Ureter (tissue), 1 donor: ENCODE results near the gene OR10A6. TPM values are rescaled to one million over a fixed set of nuclear protein-coding genes. Genes with fewer than 3 reads are reported as not detected.

Source experiments
- DNase-seq: peaks from one replicate; pipeline ENCODE4 v3.0.0-alpha.2; 2020; ENCODE audit warnings: low spot score
- total RNA-seq: library from RNA; stranded (reverse); gene quantifications from one replicate; pipeline ENCODE4 v1.2.4, GENCODE V29; 2023
- donor health status: DM: yes; HTN: yes; CAD: no.

Gene OR10A6
- total RNA-seq, 1 donor from 2014 or later, result not detected

DNA sequence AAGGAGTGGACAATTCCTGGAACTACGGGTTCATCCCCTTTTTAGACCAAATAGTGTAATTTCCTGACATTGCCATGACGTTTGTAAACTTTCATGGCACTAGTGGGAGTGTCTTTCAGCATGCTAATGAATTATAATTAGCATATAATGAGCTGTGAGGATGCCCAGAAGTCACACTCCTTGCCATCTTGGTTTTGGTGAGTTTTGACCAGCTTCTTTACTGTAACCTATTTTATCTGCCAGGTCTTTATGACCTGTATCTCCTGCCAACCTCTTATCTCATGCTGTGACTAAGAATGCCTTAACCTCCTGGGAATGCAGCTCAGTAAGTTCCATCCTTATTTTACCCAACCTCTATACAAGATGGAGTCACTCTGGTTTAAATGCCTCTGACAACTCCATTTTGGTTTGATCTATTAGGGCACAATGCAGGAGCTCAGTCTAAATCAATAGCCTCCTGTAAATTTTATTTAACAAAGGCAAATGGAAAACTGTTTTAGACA, 20.7 kb downstream of the OR10A6 start:
- DNase-seq, result no peak

- no peak for DNase-seq
These were observed 21.3 kb downstream of the OR10A6 start for GRCh38 chr11:7909585-7910285.

GRCh38 chr11:7907121-7907520, 23.9 kb downstream of the OR10A6 start:
- no peak for DNase-seq

GRCh38 chr11:7906481-7906880, 24.6 kb downstream of the OR10A6 start:
- DNase-seq, result no peak

GRCh38 chr11:7905961-7906429, 25.1 kb downstream of the OR10A6 start:
- peak; percentile 55 for DNase-seq

GRCh38 chr11:7905549-7905948, 25.5 kb downstream of the OR10A6 start:
- DNase-seq, result no peak

GRCh38 chr11:7904917-7905316, 26.2 kb downstream of the OR10A6 start:
- DNase-seq, result no peak

- no peak for DNase-seq
These were observed 27.1 kb downstream of the OR10A6 start for GRCh38 chr11:7903940-7904339.

GRCh38 chr11:7901319-7901854, 29.7 kb downstream of the OR10A6 start:
- DNase-seq, result no peak

- DNase-seq, result no peak
These were observed 30.4 kb downstream of the OR10A6 start for GRCh38 chr11:7900686-7901085.

GRCh38 chr11:7899418-7899817, 31.6 kb downstream of the OR10A6 start:
- no peak for DNase-seq

DNA sequence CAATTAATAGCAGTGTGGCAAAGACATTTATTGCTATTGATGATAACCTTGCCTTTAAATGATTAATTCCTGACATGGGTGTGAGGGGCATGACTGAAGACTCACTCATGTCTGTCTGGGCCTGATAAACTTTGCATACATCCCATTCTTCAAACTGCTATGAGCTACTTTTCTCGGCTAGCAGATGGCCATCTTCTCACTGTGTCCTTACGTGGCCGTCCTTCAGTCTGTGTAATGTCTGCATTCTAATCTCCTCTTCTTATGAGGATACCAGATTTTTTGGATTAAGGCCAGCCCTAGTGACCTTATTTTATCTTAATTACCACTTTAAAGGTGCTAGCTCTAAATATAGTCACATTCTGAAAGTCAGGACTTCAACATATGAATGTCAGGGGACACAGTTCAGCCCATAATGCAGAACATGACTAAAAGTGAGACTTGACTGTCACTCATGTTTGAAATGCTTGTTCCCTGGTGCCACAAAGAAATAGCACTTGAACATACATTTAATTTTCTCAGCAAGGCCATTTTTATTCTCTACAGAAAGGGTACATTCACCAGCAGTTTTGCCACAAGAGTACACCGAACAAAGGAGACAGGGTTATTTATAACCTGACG, 32.3 kb downstream of the OR10A6 start:
- no peak for DNase-seq

DNA sequence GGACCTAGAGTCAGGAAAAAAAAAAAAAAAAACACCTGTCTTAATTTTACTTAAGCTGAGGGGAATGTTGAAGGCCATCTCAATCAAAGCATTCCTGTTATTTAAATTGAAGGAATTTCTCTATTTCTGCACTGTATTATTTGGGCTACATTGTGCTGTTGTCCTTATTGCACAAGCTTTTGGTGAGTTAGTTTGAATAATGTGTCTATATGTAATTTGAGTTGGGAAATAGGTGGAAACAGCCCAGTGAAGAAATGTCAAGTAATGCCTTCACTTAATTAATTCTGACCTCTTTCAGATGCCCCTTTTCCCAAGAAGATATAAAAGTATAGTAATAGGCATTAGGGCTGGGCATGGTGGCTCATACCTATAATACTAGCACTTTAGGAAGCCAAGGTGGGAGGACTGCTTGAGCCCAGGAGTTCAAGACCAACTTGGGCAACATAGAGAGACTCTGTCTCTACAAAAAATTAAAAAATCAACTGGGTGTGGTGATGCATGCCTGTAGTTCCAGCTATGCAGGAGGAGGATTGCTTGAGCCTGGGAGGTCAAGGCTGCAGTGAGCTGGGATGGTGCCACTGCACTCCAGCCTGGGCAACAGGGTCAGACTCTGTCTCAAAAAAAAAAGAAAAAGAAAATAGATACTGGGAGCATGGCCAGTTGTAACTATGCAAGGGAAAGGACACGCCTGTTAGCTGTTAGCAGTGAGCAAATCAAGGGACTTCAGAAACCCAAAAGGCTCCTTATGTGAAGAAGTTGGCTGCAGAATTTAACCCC, 34.9 kb downstream of the OR10A6 start:
- no peak for DNase-seq

DNA sequence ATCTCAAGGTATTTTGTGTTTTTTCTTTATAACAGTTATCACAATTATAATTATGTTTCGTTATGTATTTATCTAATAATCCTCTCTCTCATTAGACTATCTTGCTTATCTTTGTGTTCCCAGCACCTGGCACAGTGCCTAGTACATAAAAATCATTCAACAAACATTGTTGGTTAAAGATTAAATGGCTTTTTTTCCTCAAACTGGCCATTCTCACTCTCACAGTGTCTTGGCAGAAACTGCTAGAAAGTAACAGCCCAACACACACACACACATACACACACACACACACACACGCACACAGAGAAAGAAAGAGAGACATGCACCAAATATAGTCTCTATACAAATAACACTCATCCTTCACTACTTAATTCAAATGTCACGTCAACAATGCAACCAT, 36.8 kb downstream of the OR10A6 start:
- no peak for DNase-seq

DNA sequence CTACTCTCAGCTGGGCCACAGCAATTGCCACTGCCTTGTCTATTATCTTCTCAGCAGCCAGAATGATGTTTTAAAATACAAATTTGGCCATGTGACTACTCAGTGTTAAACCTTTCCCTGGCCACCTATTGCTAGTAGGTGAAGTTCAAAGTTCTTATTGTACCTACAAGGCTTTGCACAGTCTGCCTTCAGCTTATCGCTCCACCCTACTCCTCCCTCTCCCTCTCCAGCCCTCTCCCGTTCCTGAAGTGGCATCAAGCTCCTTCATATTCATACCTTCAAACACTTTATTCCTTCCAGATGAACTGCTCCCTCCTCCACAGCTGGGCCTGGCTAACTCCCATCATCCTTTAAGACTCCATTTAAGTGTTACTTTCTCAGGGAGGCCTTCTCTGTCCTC, 37.3 kb downstream of the OR10A6 start:
- no peak for DNase-seq

DNA sequence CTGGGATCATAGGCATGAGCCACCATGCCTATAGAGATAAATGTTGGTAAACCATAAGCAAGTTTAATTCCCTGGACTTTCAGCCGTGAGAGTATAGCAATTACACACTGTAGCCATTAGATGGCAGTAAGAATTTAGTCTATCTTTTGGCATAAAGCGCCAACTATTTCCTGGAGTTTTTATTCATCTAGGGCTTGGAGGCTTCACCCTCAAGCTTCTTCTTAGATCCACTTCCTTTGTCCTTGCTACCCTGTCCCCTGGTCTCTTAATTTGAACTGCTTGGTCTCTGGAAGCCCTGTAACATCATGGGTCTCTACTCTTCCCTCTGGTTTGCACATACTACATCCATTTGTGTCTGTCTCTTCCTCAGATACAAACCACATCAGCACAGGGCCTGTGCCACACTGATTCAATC, 38.2 kb downstream of the OR10A6 start:
- no peak for DNase-seq

GRCh38 chr11:7892059-7892699, 38.9 kb downstream of the OR10A6 start:
- DNase-seq, result no peak

- no peak for DNase-seq
These were observed 40.5 kb downstream of the OR10A6 start for GRCh38 chr11:7890417-7891172.

- DNase-seq, result no peak
These were observed 41.1 kb downstream of the OR10A6 start for GRCh38 chr11:7889985-7890384.

DNA sequence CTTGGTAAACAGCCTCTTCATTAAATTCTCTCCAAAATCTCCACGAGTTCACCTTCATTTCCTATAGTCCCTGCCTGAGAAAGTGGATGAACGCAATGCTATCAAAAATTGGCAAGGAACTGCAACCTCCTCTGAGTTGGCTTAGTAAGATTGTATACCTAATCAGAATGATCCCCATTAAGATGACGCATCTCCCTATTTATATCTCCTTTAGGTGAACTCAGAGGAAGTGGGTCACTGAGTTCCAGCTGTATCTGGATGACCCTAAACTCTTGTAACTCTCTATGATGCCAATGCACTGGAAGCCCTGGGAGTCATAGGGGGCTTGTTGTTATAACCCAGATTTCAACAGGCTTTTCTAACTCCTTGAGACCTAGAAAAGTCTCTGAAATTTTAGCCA, 48.2 kb downstream of the OR10A6 start:
- DNase-seq, result no peak
